HG02973 (cell line): ENCODE data around the gene RFX3.

Experiments used
- ATAC-seq: cut with Tn5 transposase; IDR thresholded peaks from one replicate; pipeline ENCODE4 v1.9.1; 2021; ENCODE audit warnings: moderate library complexity; ENCODE audit not compliant: unreplicated experiment

Gene RFX3

GRCh38 chr9:3285365-3286161, 240.2 kb downstream of the RFX3 start:
- ATAC-seq: no peak

GRCh38 chr9:3282365-3282764, 243.4 kb downstream of the RFX3 start:
- no peak for ATAC-seq

GRCh38 chr9:3281399-3281798, 244.4 kb downstream of the RFX3 start:
- peak; percentile 76 for ATAC-seq

- ATAC-seq: peak; percentile 56
Observed at GRCh38 chr9:3277200-3277599, 248.6 kb downstream of the RFX3 start.

GRCh38 chr9:3271581-3271980, 254.2 kb downstream of the RFX3 start:
- ATAC-seq: no peak

GRCh38 chr9:3271157-3271556, 254.6 kb downstream of the RFX3 start:
- ATAC-seq: no peak

GRCh38 chr9:3268223-3268622, 257.6 kb downstream of the RFX3 start:
- no peak for ATAC-seq

GRCh38 chr9:3263698-3264097, 262.1 kb downstream of the RFX3 start:
- ATAC-seq: no peak

GRCh38 chr9:3262826-3263529, 262.8 kb downstream of the RFX3 start:
- no peak for ATAC-seq

- ATAC-seq: no peak
Observed at GRCh38 chr9:3261484-3261883, 264.3 kb downstream of the RFX3 start.

- no peak for ATAC-seq
Observed at GRCh38 chr9:3256571-3257330, 269.1 kb downstream of the RFX3 start.

- no peak for ATAC-seq
Observed at GRCh38 chr9:3251309-3251708, 274.5 kb downstream of the RFX3 start.

GRCh38 chr9:3250741-3251140, 275.1 kb downstream of the RFX3 start:
- no peak for ATAC-seq

- ATAC-seq: no peak
Observed at GRCh38 chr9:3247211-3247610, 278.6 kb downstream of the RFX3 start.

GRCh38 chr9:3246241-3246640, 279.6 kb downstream of the RFX3 start:
- ATAC-seq: no peak

- peak; percentile 80 for ATAC-seq
Observed at GRCh38 chr9:3244963-3245653, 280.7 kb downstream of the RFX3 start.

GRCh38 chr9:3243683-3244082, 282.1 kb downstream of the RFX3 start:
- no peak for ATAC-seq

GRCh38 chr9:3241290-3241689, 284.5 kb downstream of the RFX3 start:
- no peak for ATAC-seq

- peak; percentile 70 for ATAC-seq
Observed at GRCh38 chr9:3240656-3241268, 285.0 kb downstream of the RFX3 start.

GRCh38 chr9:3239240-3239639, 286.6 kb downstream of the RFX3 start:
- ATAC-seq: no peak

- no peak for ATAC-seq
Observed at GRCh38 chr9:3238236-3238635, 287.6 kb downstream of the RFX3 start.
